H1 (cell line): ENCODE measurements around the gene PAWR.

Experiments
- CREB1 ChIP-seq: IDR thresholded peaks from 2 replicates; pipeline ENCODE4 v1.6.1; 2012; ENCODE audit warnings: inconsistent platforms
- EGR1 ChIP-seq: IDR thresholded peaks from 2 replicates; pipeline ENCODE4 v1.6.1; 2011; ENCODE audit warnings: low read depth, low read length, borderline replicate concordance
- EP300 ChIP-seq, 2 experiments: IDR thresholded peaks; 1 replicate in 1 of 2; 2 replicates in 1 of 2; pipeline ENCODE4 v1.6.1; 2011 to 2012; ENCODE audit warnings: low read depth in 2 of 2, low read length in 2 of 2, mild to moderate bottlenecking in 2 of 2, borderline replicate concordance in 1 of 2, inconsistent platforms in 1 of 2, moderate library complexity in 1 of 2
- EZH2 ChIP-seq: fragments of 200-600 bp; sonication (generic); IDR thresholded peaks from 2 replicates; pipeline ENCODE4 v1.7.1; 2012; ENCODE audit warnings: low read depth, mild to moderate bottlenecking, moderate library complexity, low read length, inconsistent platforms; ENCODE audit not compliant: severe bottlenecking
- JUN ChIP-seq: IDR thresholded peaks from 2 replicates; pipeline ENCODE4 v1.6.1; 2011; ENCODE audit warnings: low read depth, mild to moderate bottlenecking, improper control_type of control experiment, low read length
- MAFK ChIP-seq: IDR thresholded peaks from 2 replicates; pipeline ENCODE4 v1.6.1; 2012; ENCODE audit warnings: low read depth, mild to moderate bottlenecking, improper control_type of control experiment, low read length
- POLR2A ChIP-seq, 2 experiments: IDR thresholded peaks; 1 replicate in 1 of 2; 2 replicates in 1 of 2; pipeline ENCODE4 v1.6.1; 2011; ENCODE audit warnings: low read depth in 2 of 2, low read length in 2 of 2, mild to moderate bottlenecking in 2 of 2; ENCODE audit errors: control extremely low read depth in 1 of 2
- POLR2AphosphoS5 ChIP-seq: IDR thresholded peaks from 2 replicates; pipeline ENCODE4 v1.6.1; 2011; ENCODE audit warnings: low read depth, low read length
- RNF2 ChIP-seq: fragments of 200-900, 300-1000 bp; sonication (generic); IDR thresholded peaks from 2 replicates; pipeline ENCODE4 v1.7.1; 2016; ENCODE audit warnings: borderline replicate concordance, low read depth, mild to moderate bottlenecking, antibody characterized with exemption, low read length; ENCODE audit not compliant: poor library complexity, severe bottlenecking; ENCODE audit errors: missing control alignments
- SRF ChIP-seq: IDR thresholded peaks from 2 replicates; pipeline ENCODE4 v1.6.1; 2011; ENCODE audit warnings: mild to moderate bottlenecking, low read depth, low read length, moderate library complexity
- YY1 ChIP-seq: IDR thresholded peaks from 2 replicates; pipeline ENCODE4 v1.6.1; 2011; ENCODE audit warnings: low read depth, mild to moderate bottlenecking, low read length
- TF ChIP-seq, protein P1 (sequence below), 3 experiments: IDR thresholded peaks; 1 replicate in 2 of 3; 2 replicates in 1 of 3; pipeline versions ENCODE4 v1.5.1 to v1.6.1; 2011; ENCODE audit warnings: low read length in 3 of 3, mild to moderate bottlenecking in 3 of 3, inconsistent platforms in 2 of 3, low read depth in 1 of 3, moderate library complexity in 1 of 3; ENCODE audit not compliant: insufficient read depth in 1 of 3; ENCODE audit errors: control extremely low read depth in 1 of 3
- TF ChIP-seq, protein P2 (sequence below): IDR thresholded peaks from 2 replicates; pipeline ENCODE4 v1.6.1; 2011; ENCODE audit warnings: low read depth, mild to moderate bottlenecking, low read length; ENCODE audit not compliant: insufficient read depth

DNA sequence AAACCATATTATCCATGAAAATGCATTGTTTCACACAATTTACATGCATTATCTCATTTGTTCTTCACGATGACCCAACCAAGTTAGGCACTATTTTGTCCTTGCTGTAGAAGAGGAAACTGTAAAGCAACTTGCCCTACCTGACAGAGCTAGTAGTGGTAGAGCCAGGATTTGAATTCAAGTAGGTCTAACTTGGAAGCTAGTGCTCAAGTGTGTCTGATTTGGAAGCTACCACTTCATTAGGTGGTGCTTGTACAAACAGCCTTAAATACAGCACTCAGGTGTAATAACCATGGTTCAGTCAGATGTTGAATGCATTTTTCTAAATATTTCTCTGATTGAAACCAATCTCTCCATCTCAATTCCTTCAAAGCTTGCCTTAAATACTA lies 123.6 kb downstream of the PAWR start:
- no peak for TF ChIP-seq YY1
- TF ChIP-seq POLR2AphosphoS5, result no peak
- TF ChIP-seq MAFK, result no peak
- TF ChIP-seq JUN, result no peak
- TF ChIP-seq POLR2A (IDR thresholded peaks at IDR 0.05; ENCODE audit: control extremely low read depth in 1 of 2, low read depth in 2 of 2, low read length in 2 of 2), result no peak
- TF ChIP-seq, protein P1, sequence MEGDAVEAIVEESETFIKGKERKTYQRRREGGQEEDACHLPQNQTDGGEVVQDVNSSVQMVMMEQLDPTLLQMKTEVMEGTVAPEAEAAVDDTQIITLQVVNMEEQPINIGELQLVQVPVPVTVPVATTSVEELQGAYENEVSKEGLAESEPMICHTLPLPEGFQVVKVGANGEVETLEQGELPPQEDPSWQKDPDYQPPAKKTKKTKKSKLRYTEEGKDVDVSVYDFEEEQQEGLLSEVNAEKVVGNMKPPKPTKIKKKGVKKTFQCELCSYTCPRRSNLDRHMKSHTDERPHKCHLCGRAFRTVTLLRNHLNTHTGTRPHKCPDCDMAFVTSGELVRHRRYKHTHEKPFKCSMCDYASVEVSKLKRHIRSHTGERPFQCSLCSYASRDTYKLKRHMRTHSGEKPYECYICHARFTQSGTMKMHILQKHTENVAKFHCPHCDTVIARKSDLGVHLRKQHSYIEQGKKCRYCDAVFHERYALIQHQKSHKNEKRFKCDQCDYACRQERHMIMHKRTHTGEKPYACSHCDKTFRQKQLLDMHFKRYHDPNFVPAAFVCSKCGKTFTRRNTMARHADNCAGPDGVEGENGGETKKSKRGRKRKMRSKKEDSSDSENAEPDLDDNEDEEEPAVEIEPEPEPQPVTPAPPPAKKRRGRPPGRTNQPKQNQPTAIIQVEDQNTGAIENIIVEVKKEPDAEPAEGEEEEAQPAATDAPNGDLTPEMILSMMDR (IDR thresholded peaks at IDR 0.05; ENCODE audit: control extremely low read depth in 1 of 3, insufficient read depth in 1 of 3, low read depth in 1 of 3, low read length in 3 of 3), result no peak
- TF ChIP-seq EGR1, result no peak
- no peak for TF ChIP-seq RNF2
- TF ChIP-seq EP300 (IDR thresholded peaks at IDR 0.05; ENCODE audit: borderline replicate concordance in 1 of 2, low read depth in 2 of 2, low read length in 2 of 2), result no peak
- no peak for TF ChIP-seq CREB1
- TF ChIP-seq, protein P2, sequence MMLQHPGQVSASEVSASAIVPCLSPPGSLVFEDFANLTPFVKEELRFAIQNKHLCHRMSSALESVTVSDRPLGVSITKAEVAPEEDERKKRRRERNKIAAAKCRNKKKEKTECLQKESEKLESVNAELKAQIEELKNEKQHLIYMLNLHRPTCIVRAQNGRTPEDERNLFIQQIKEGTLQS, result no peak
- TF ChIP-seq EZH2, result no peak
- TF ChIP-seq SRF, result no peak
